Activated CD8-positive, alpha-beta memory T cell treated with anti-CD3 and anti-CD28 coated beads, Interleukin-2, amount 50 U/mL, for 1 hour (primary cell): Measurements from ENCODE around the gene THBS2.
"Not testable (repeated sequence)": the region's sequence is repeated elsewhere in the genome, so short reads cannot be mapped to it uniquely, and the experiment has no call there.

Source experiments
- DNase-seq: peaks from one replicate; pipeline ENCODE4 v3.0.0-alpha.2; 2020; ENCODE audit errors: extremely low read depth

Gene THBS2

GRCh38 chr6:169253337-169254238, at the start of gene THBS2:
TSS of gene THBS2 (minus strand) at chr6:169253846. CDS start at chr6:169250784, 3,062 bp downstream.
- no peak for DNase-seq

DNA sequence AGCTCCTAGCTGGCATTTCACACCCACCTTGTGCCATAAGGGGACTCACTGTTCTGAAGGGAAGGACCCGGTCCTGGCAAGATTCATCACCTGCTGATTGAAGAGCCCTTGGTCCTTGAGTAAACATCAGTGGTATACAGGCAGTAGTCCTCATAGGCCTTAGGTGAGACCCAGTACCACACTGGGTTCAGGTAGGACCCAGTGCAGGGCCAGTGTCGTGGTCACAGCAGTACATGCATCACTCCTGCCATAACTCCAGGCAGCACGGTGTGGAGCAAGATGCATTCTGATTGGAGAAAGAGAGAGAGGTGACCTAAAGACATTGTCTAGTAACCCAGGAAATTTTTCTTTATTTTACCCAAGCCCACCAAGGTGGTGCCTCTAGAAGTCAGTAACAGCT, 49.1 kb upstream of the THBS2 start:
- no peak for DNase-seq

DNA sequence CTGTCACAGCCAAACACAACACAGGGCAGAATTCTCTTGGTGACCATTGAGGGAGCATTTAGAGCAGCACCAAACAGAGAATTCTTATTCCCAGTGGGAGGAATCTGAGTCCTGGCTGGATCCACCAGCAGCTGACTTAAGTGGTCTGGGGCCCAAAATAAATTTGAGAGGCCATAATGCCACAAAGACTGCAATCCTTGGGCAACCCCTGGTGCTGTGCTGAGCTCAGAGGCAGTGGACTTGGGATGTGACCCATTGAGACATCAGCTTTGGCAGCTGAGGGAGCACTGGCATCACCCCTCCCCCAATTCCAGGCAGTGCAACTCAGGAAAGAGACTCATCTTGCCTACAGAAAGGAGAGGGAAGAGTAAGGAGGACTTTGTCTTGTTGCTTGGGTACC, 48.6 kb upstream of the THBS2 start:
- no peak for DNase-seq

DNA sequence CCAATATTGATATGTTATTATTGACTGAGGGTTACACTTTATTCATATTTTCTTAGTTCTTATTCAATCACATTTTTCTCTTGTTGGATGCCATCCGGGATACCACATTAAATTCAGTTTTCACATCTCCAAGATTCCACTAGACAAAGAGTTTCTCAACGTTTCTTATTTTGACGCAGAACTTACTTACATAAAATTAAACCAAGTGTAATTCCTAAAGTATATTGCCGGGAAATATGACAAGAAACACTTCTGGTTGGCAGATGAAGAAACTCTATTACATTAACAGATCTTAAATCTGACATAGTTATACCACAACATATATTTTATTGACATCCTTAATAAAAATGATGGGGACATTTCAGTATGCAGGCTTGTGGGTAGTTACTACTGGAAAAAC, 47.3 kb upstream of the THBS2 start:
- DNase-seq, result no peak

- DNase-seq, result not testable (repeated sequence)
Measured at GRCh38 chr6:169298626-169299025, 45.0 kb upstream of the THBS2 start.

DNA sequence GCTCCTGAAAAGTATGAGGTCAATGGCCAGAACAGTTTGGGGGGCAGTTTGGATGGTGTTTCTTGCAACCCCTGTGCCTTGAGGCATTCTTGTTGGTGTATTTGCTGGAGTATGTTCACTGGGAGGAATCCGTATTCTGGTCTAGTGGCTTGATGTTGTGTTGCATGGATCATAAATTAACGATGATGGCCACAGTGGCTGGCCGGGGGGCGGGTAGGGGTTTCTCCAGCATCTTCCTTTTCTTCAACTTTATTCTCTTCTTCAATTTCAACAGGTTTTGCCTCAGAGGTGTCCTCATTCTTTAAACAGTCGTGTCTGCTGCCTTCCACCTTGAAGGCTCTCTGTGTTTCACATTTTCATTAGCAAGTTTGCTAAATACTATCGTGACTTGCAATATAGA, 43.0 kb upstream of the THBS2 start:
- DNase-seq, result no peak

DNA sequence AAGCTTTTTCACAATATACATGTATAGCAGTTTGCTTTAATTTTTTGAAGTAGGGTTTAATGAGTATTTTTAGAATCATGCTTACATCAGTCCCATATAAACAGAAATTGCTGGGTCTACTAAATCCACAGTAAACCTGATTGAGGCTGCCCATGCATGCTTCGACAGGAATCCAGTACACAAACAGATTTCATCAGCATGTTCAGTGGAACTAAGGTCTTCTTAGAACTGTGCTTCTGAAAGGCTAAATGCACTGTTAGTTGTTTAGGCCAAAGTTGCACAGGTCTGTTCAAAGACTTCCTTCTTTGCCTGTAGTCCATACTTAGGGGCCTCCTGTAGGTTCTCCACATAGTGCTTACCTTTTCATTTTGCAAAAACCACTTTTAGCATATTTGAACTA, 42.5 kb upstream of the THBS2 start:
- no peak for DNase-seq

GRCh38 chr6:169293196-169293595, 39.5 kb upstream of the THBS2 start:
- no peak for DNase-seq

- no peak for DNase-seq
Measured at GRCh38 chr6:169292338-169293124, 38.9 kb upstream of the THBS2 start.

- no peak for DNase-seq
Measured at GRCh38 chr6:169291646-169292337, 38.1 kb upstream of the THBS2 start.

DNA sequence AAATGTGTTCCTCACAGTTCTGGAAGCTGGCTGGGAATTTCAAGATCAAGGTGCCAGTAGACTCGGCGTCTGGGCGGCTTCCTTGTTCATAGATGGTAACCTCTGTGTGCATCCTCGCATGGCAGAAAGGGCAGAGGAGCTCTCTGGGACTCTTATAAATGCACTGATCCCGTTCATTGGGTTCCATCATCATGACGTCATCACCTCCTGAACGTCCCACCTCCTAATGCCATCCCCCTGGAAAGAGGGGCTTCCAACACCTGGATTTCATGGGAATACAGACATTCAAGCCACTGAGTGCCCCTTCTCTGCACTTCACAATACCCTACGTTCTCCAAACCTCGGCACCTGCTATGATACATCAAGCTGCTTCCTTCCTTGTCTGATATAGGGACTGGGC, 37.5 kb upstream of the THBS2 start:
- DNase-seq, result no peak

GRCh38 chr6:169289619-169290339, 36.1 kb upstream of the THBS2 start:
- no peak for DNase-seq

DNA sequence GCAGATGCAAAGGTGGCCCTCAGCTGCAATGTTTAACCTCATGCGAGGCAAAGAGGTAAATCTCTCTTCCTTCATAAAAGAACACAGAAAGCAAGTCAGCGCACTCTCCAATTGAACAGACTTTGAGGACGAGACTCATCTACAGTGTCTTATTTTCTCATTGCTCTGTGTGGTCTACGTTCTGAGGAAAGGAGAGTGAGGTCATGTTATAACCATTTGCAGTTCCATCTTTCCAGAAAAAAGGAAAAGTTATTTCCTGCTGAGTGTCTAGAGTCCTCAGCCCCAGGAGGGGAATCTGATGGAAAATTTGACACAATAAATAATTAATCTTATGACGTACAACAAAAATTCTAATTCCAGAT, 35.6 kb upstream of the THBS2 start:
- no peak for DNase-seq

DNA sequence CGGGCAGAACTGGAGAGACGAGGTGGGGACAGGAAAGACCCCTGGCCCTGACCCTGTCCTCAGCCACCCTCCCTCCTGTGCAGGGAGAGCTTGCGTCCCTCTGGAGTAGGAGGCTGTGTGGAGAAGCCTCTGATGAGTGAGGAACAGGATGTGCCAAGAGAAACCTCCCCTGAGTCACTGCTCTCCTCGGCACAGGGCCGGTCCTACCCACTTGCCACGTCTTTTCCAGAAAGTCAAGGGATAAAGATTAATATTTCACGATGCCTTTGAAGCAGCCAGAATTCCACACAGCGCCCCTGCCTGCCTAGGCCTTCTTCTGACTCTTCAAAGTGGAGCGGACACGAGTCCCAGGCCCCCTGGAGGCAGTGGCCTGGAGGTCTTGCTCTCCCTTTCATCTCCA, 34.9 kb upstream of the THBS2 start:
- no peak for DNase-seq

- no peak for DNase-seq
Measured at GRCh38 chr6:169287675-169288074, 34.0 kb upstream of the THBS2 start.

DNA sequence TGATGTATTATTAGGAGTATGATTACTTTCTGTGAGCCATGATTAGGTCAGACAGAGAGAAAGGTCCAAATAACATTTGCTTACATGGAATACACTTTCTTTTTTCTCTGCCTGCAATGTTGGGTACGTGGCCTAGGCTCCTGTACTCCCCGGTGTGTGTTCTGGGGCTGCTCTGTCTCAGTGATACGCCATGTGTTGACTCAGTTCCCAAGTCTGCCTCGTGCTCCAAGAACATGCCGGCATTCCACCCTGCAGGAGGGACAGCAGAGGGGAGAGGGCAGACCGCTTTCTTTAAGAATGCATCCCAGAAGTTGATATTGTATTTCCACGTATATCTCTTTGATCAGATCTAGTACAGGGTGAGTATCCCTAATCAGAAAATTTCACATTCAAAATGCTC, 33.3 kb upstream of the THBS2 start:
- no peak for DNase-seq

DNA sequence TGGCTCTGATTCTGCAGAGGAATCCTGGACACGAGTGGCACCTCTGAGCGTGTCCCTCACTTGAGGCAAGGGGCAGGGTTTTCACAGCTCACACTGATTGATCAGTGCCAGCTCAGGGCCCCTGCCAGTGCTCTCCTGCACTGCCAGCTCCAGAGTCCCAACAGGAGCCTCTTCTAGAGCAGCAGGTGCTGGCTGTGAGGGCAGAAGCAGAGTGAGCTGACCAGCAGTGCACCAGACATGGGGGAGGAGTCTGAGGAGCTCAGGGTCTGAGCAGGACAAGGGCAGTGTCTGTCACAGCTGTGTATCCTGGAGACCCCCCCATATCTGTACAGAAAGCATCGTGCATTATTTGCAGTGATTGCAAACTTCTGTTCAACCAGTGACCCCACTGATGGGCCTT, 31.5 kb upstream of the THBS2 start:
- DNase-seq, result no peak

GRCh38 chr6:169283924-169284323, 30.3 kb upstream of the THBS2 start:
- no peak for DNase-seq

GRCh38 chr6:169282043-169282442, 28.4 kb upstream of the THBS2 start:
- DNase-seq, result no peak

- no peak for DNase-seq
Measured at GRCh38 chr6:169277619-169278018, 24.0 kb upstream of the THBS2 start.

DNA sequence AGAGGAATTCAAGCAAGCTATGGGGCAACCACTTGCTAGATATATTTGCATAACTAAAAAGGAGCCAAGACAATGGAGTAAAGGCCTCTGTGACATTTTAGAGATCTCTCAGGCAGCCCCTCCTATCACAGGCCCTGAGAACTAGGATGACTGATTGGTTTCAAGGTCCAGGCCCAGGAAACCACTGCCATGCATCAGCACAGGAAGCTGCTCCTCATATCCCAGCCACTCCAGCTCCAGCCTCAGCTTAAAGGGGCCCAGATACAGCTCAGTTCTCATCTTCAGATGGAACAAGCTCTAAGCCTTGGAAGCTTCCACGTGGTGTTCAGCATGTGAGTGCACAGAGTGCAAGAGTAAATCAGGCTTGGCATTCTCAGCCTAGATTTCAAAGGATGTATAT, 21.1 kb upstream of the THBS2 start:
- DNase-seq, result no peak

GRCh38 chr6:169273511-169273910, 19.9 kb upstream of the THBS2 start:
- no peak for DNase-seq
